ENCODE data around the gene SMIM5.

The SMIM5 gene

DNA sequence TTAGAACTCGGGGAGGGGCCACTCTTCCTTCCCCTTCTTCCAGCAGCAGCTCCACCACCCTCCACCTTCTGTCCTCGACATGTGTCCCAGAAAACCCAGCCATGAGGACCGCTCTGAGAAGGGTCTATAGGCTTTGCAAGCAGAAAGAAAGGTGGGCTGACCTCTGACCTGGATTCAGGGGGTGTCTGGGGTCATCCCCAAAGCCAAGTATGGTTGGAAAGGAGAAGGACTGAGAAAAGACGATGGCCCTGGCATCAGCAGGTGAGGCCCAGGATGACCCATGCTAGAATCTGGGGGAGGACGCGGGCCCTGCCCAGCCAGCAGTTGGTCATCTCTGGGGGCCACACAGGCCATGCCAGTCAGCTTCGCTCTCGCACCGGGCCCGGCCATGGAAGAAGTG, 6.1 kb upstream of the SMIM5 start:
- no peaks in the 10 kb centered on the region for H3K4me1 ChIP-seq (ENCODE audit: insufficient read depth, poor library complexity, severe bottlenecking)
- ATAC-seq (ENCODE audit: low read depth) (no peak), DNase-seq (ENCODE audit: low spot score) (no peak)
- no peaks in the 10 kb centered on the region for H3K9me3 ChIP-seq (ENCODE audit: severe bottlenecking)
- TF ChIP-seq, protein P1, sequence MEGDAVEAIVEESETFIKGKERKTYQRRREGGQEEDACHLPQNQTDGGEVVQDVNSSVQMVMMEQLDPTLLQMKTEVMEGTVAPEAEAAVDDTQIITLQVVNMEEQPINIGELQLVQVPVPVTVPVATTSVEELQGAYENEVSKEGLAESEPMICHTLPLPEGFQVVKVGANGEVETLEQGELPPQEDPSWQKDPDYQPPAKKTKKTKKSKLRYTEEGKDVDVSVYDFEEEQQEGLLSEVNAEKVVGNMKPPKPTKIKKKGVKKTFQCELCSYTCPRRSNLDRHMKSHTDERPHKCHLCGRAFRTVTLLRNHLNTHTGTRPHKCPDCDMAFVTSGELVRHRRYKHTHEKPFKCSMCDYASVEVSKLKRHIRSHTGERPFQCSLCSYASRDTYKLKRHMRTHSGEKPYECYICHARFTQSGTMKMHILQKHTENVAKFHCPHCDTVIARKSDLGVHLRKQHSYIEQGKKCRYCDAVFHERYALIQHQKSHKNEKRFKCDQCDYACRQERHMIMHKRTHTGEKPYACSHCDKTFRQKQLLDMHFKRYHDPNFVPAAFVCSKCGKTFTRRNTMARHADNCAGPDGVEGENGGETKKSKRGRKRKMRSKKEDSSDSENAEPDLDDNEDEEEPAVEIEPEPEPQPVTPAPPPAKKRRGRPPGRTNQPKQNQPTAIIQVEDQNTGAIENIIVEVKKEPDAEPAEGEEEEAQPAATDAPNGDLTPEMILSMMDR (IDR thresholded peaks at IDR 0.05; ENCODE audit: poor library complexity, severe bottlenecking), result no peak
- no peak overlapping the region for H3K4me3 ChIP-seq (ENCODE audit: severe bottlenecking)
- peaks cover 15% of the 10 kb centered on the region; the same call in 1 of the 2 replicates for H3K36me3 ChIP-seq (ENCODE audit: low read depth)
- H3K27me3 ChIP-seq (ENCODE audit: insufficient read depth, poor library complexity, severe bottlenecking), result no peaks in the 10 kb centered on the region
- no peak overlapping the region for H3K27ac ChIP-seq (ENCODE audit: poor library complexity, severe bottlenecking)

DNA sequence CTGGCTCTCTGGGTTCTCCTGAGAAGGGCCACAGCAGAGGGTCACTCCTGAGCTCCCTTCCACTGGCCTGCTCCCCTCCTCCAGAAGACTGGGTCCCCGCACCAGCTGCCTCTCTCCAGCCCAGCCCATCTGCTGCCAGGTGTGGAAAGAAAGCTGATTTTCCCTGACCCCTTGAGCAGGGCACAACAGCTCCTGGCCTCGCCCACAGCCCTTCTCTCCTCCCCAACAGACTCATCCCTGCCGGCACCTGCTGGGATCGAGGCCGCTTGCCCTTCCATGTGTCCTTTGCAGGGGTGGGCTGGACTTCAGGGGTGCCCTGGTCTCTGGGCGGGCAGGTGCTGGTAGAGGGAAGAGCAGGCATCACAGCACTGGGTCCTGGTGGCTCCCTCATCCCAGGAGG, 4.8 kb upstream of the SMIM5 start:
- Histone ChIP-seq H3K4me3 (ENCODE audit: severe bottlenecking) (no peak overlapping the region), H3K27ac (ENCODE audit: poor library complexity, severe bottlenecking) (no peak overlapping the region), H3K36me3 (ENCODE audit: low read depth) (peaks cover 18% of the 10 kb centered on the region; the same call in 1 of the 2 replicates), H3K9me3 (ENCODE audit: severe bottlenecking) (no peaks in the 10 kb centered on the region), H3K27me3 (ENCODE audit: insufficient read depth, poor library complexity, severe bottlenecking) (no peaks in the 10 kb centered on the region), H3K4me1 (ENCODE audit: insufficient read depth, poor library complexity, severe bottlenecking) (peaks cover under 1% of the 10 kb centered on the region)
- TF ChIP-seq, protein P1 (IDR thresholded peaks at IDR 0.05; ENCODE audit: poor library complexity, severe bottlenecking), result no peak
- ATAC-seq (ENCODE audit: low read depth), result no peak
- DNase-seq (ENCODE audit: low spot score), result no peak

DNA sequence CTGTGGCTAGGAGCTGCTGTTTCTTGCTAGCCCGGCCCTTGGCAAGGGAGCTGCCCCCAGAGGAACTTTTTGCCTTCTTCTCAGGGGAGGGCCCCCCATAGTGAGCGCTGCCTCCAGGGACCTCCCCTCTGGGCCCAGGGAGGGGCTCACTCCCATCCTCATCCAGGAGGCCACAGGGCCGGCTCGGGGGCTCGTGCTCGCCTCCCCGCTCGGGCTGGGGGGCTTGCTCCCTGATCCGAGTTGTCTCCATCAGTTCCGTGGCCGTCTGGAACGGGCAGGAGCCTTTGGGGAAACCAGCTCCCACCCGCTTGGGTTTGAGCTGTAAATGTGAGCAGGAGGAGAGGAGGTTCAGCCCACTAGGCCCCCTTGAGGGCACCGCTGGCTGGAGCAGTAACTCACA, 4.1 kb upstream of the SMIM5 start:
- H3K9me3 ChIP-seq (ENCODE audit: severe bottlenecking), result no peaks in the 10 kb centered on the region
- H3K4me3 ChIP-seq (ENCODE audit: severe bottlenecking), result no peak overlapping the region
- H3K4me1 ChIP-seq (ENCODE audit: insufficient read depth, poor library complexity, severe bottlenecking), result peaks cover 3% of the 10 kb centered on the region
- H3K27ac ChIP-seq (ENCODE audit: poor library complexity, severe bottlenecking), result no peak overlapping the region
- H3K36me3 ChIP-seq (ENCODE audit: low read depth), result peaks cover 18% of the 10 kb centered on the region; the same call in 1 of the 2 replicates
- H3K27me3 ChIP-seq (ENCODE audit: insufficient read depth, poor library complexity, severe bottlenecking), result no peaks in the 10 kb centered on the region
- TF ChIP-seq, protein P1 (IDR thresholded peaks at IDR 0.05; ENCODE audit: poor library complexity, severe bottlenecking), result no peak
- ATAC-seq (ENCODE audit: low read depth), result no peak
- no peak for DNase-seq (ENCODE audit: low spot score)

DNA sequence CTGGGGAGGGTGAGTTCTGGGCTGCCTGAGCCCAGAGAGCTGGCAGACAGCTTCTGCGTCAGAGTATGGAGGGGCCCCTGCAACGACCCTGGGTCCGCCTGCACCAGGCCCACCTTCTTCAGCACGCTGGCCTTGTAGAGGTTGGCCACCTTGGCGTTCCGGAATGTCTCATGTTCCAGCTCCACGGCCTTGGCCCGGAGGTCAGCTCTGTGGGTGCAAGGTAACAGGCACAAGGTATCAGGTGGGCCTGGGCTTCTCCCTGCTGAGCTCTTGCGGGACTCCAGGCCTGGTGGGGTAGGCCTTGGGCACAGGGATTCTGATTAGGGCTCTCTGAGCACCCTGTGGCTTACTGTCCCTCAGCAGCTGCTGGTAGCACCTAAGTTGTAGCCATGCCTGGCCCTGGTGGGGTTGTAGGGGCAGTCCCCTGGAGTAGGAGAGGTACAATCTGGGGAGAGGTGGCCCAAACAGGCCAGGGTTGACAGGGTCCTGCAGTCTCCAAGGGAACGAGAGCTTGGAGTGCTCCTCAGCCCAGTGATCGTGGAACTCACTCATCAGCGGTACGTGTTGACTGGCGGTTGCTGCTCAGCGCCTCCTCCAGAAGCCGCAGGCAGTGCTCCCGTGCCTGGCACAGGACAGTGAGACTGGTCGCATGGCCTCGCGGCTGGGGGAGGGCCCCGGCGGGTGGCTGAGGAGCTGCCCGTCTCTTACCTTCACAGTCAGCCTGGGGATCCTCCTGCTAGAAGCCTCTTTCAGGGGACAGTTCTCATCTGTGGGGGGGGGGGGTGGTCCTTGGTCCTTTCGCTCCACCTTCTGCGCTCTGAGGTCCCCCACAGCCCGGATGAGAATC, 2.9 kb upstream of the SMIM5 start:
- TF ChIP-seq, protein P1 (IDR thresholded peaks at IDR 0.05; ENCODE audit: poor library complexity, severe bottlenecking), result no peak
- no peak overlapping the region for H3K27ac ChIP-seq (ENCODE audit: poor library complexity, severe bottlenecking)
- H3K9me3 ChIP-seq (ENCODE audit: severe bottlenecking), result no peaks in the 10 kb centered on the region
- no peak overlapping the region for H3K4me3 ChIP-seq (ENCODE audit: severe bottlenecking)
- H3K36me3 ChIP-seq (ENCODE audit: low read depth), result peaks cover 18% of the 10 kb centered on the region; the same call in 1 of the 2 replicates
- ATAC-seq (ENCODE audit: low read depth) (no peak), DNase-seq (ENCODE audit: low spot score) (no peak)
- H3K4me1 ChIP-seq (ENCODE audit: insufficient read depth, poor library complexity, severe bottlenecking), result peaks cover 3% of the 10 kb centered on the region
- H3K27me3 ChIP-seq (ENCODE audit: insufficient read depth, poor library complexity, severe bottlenecking), result no peaks in the 10 kb centered on the region

DNA sequence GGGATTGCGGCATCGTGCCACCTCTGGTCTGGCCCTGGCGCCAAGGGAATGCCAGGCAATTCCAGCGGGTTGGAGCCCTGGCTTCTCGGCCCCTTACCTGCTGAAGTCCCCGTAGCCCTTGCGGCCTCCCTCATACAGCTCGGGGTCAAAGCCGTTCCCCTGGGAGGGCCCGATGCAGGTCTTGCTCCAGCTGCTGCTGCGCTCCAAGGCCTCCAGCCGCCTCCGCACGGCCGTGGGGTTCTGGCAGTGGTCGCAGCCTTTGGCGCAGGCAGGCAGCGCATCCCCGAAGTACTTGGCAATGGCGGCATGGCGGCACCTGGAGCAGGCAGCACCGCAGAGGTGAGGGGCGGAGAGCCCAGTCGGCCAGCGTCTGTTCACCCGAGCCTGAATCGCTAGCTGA, 1.9 kb upstream of the SMIM5 start:
- H3K27ac ChIP-seq (ENCODE audit: poor library complexity, severe bottlenecking), result no peak overlapping the region
- no peak for ATAC-seq (ENCODE audit: low read depth)
- TF ChIP-seq, protein P1 (IDR thresholded peaks at IDR 0.05; ENCODE audit: poor library complexity, severe bottlenecking), result no peak
- H3K27me3 ChIP-seq (ENCODE audit: insufficient read depth, poor library complexity, severe bottlenecking), result no peaks in the 10 kb centered on the region
- DNase-seq (ENCODE audit: low spot score), result no peak
- no peaks in the 10 kb centered on the region for H3K9me3 ChIP-seq (ENCODE audit: severe bottlenecking)
- H3K4me1 ChIP-seq (ENCODE audit: insufficient read depth, poor library complexity, severe bottlenecking), result peaks cover 3% of the 10 kb centered on the region
- H3K4me3 ChIP-seq (ENCODE audit: severe bottlenecking), result no peak overlapping the region
- H3K36me3 ChIP-seq (ENCODE audit: low read depth), result peaks cover 18% of the 10 kb centered on the region; the same call in 1 of the 2 replicates
